DMS79 treated with DMSO at 0.1 percent for 48 hours (cell line): ENCODE measurements around the gene ASAH2.
"Not testable (repeated sequence)": the region's sequence is repeated elsewhere in the genome, so short reads cannot be mapped to it uniquely, and the experiment has no call there.

Experiments used
- DNase-seq: peaks from one replicate; lab custom pipeline; 2025; lab: John Stamatoyannopoulos, UW

Gene ASAH2

GRCh38 chr10:50254479-50254878, 3.2 kb upstream of the ASAH2 start:
- DNase-seq: no peak

GRCh38 chr10:50250096-50250854, 1.0 kb downstream of the ASAH2 start:
- no peak for DNase-seq

- no peak for DNase-seq
Observed at GRCh38 chr10:50248598-50248997, 2.7 kb downstream of the ASAH2 start.

GRCh38 chr10:50248062-50248461, 3.3 kb downstream of the ASAH2 start:
- DNase-seq: no peak

- DNase-seq: no peak
Observed at GRCh38 chr10:50244201-50244600, 7.1 kb downstream of the ASAH2 start.

- no peak for DNase-seq
Observed at GRCh38 chr10:50242777-50243176, 8.5 kb downstream of the ASAH2 start.

GRCh38 chr10:50241478-50241877, 9.8 kb downstream of the ASAH2 start:
- not testable (repeated sequence) for DNase-seq

GRCh38 chr10:50234486-50234885, 16.8 kb downstream of the ASAH2 start:
- no peak for DNase-seq

GRCh38 chr10:50232261-50232639, 19.1 kb downstream of the ASAH2 start:
- DNase-seq: no peak

- no peak for DNase-seq
Observed at GRCh38 chr10:50231515-50232260, 19.6 kb downstream of the ASAH2 start.

GRCh38 chr10:50229460-50229859, 21.9 kb downstream of the ASAH2 start:
- no peak for DNase-seq

- no peak for DNase-seq
Observed at GRCh38 chr10:50228672-50229071, 22.6 kb downstream of the ASAH2 start.

- no peak for DNase-seq
Observed at GRCh38 chr10:50226610-50227009, 24.7 kb downstream of the ASAH2 start.

- peak; percentile 13 for DNase-seq
Observed at GRCh38 chr10:50224330-50224952, 26.9 kb downstream of the ASAH2 start.

- DNase-seq: no peak
Observed at GRCh38 chr10:50222199-50222598, 29.1 kb downstream of the ASAH2 start.

GRCh38 chr10:50221470-50221869, 29.8 kb downstream of the ASAH2 start:
- no peak for DNase-seq

GRCh38 chr10:50219646-50220045, 31.7 kb downstream of the ASAH2 start:
- no peak for DNase-seq

- DNase-seq: no peak
Observed at GRCh38 chr10:50219200-50219599, 32.1 kb downstream of the ASAH2 start.

GRCh38 chr10:50216894-50217293, 34.4 kb downstream of the ASAH2 start:
- DNase-seq: peak; percentile 33

- DNase-seq: no peak
Observed at GRCh38 chr10:50216418-50216817, 34.9 kb downstream of the ASAH2 start.

- DNase-seq: no peak
Observed at GRCh38 chr10:50211670-50212069, 39.6 kb downstream of the ASAH2 start.

GRCh38 chr10:50210876-50211275, 40.4 kb downstream of the ASAH2 start:
- DNase-seq: no peak
